H1 (cell line): ENCODE results near the gene SESN1.

Source experiments
- BRCA1 ChIP-seq: IDR thresholded peaks from 2 replicates; pipeline ENCODE4 v1.6.1; 2012; ENCODE audit warnings: low read depth, low read length, improper control_type of control experiment
- CHD2 ChIP-seq: IDR thresholded peaks from 2 replicates; pipeline ENCODE4 v1.6.1; 2012; ENCODE audit warnings: low read length, improper control_type of control experiment
- EZH2 ChIP-seq: fragments of 200-600 bp; sonication (generic); IDR thresholded peaks from 2 replicates; pipeline ENCODE4 v1.7.1; 2012; ENCODE audit warnings: low read depth, mild to moderate bottlenecking, moderate library complexity, low read length, inconsistent platforms; ENCODE audit not compliant: severe bottlenecking
- GTF2F1 ChIP-seq: IDR thresholded peaks from 2 replicates; pipeline ENCODE4 v1.6.1; 2012; ENCODE audit warnings: low read depth, low read length, improper control_type of control experiment, borderline replicate concordance
- RBBP5 ChIP-seq: IDR thresholded peaks from 2 replicates; pipeline ENCODE4 v1.7.1; 2012; ENCODE audit warnings: low read depth, mild to moderate bottlenecking, inconsistent platforms, low read length, moderate library complexity, borderline replicate concordance
- RFX5 ChIP-seq: IDR thresholded peaks from 2 replicates; pipeline ENCODE4 v1.6.1; 2011; ENCODE audit warnings: low read depth, low read length, improper control_type of control experiment, borderline replicate concordance
- RNF2 ChIP-seq: fragments of 200-900, 300-1000 bp; sonication (generic); IDR thresholded peaks from 2 replicates; pipeline ENCODE4 v1.7.1; 2016; ENCODE audit warnings: borderline replicate concordance, low read depth, mild to moderate bottlenecking, antibody characterized with exemption, low read length; ENCODE audit not compliant: poor library complexity, severe bottlenecking; ENCODE audit errors: missing control alignments
- TAF7 ChIP-seq: optimal IDR thresholded peaks from 2 replicates; pipeline ENCODE3; 2011; ENCODE audit warnings: low read depth, mild to moderate bottlenecking, inconsistent platforms, low read length, moderate library complexity, borderline replicate concordance
- TCF12 ChIP-seq: IDR thresholded peaks from 2 replicates; pipeline ENCODE4 v1.6.1; 2011; ENCODE audit warnings: low read depth, mild to moderate bottlenecking, low read length
- ZNF274 ChIP-seq: IDR thresholded peaks from 2 replicates; pipeline ENCODE4 v1.7.0; 2012; ENCODE audit warnings: low read length, borderline replicate concordance; ENCODE audit errors: extremely low read depth
- TF ChIP-seq, protein P1 (sequence below), 3 experiments: IDR thresholded peaks; 1 replicate in 2 of 3; 2 replicates in 1 of 3; pipeline versions ENCODE4 v1.5.1 to v1.6.1; 2011; ENCODE audit warnings: low read length in 3 of 3, mild to moderate bottlenecking in 3 of 3, inconsistent platforms in 2 of 3, low read depth in 1 of 3, moderate library complexity in 1 of 3; ENCODE audit not compliant: insufficient read depth in 1 of 3; ENCODE audit errors: control extremely low read depth in 1 of 3
- TF ChIP-seq, protein P2 (sequence below): IDR thresholded peaks from 2 replicates; pipeline ENCODE4 v1.6.1; 2011; ENCODE audit warnings: low read length, improper control_type of control experiment

DNA sequence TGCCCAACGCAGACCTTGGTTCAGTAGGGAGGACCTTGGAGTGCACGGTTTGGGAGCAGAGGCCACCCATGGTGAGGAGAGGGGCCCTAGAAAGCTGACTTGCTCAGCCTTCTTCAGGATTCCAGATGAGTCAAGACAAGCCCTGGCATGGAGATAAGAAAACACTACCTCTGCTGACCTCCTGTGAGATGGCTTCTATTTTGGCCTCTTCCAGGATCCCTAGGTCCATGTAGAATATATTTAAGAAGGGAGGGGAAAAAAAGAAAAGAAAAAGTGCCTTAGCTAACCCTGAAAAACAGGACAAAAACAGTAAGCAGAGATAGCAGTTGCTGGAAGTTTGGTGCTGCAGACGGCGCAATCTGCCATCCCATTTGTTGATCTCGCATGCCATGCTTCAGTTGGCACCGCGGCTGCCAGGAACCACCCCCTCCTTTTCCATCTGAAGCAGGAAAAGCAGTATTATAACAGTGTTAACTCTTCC, 146.4 kb downstream of the SESN1 start:
- TF ChIP-seq TAF7: no peak
- TF ChIP-seq CHD2: no peak
- no peak for TF ChIP-seq RNF2
- TF ChIP-seq EZH2: no peak
- no peak for TF ChIP-seq TCF12
- TF ChIP-seq, protein P1, sequence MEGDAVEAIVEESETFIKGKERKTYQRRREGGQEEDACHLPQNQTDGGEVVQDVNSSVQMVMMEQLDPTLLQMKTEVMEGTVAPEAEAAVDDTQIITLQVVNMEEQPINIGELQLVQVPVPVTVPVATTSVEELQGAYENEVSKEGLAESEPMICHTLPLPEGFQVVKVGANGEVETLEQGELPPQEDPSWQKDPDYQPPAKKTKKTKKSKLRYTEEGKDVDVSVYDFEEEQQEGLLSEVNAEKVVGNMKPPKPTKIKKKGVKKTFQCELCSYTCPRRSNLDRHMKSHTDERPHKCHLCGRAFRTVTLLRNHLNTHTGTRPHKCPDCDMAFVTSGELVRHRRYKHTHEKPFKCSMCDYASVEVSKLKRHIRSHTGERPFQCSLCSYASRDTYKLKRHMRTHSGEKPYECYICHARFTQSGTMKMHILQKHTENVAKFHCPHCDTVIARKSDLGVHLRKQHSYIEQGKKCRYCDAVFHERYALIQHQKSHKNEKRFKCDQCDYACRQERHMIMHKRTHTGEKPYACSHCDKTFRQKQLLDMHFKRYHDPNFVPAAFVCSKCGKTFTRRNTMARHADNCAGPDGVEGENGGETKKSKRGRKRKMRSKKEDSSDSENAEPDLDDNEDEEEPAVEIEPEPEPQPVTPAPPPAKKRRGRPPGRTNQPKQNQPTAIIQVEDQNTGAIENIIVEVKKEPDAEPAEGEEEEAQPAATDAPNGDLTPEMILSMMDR (IDR thresholded peaks at IDR 0.05; ENCODE audit: control extremely low read depth in 1 of 3, insufficient read depth in 1 of 3, low read depth in 1 of 3, low read length in 3 of 3): no peak
- TF ChIP-seq RFX5: no peak
- no peak for TF ChIP-seq GTF2F1
- no peak for TF ChIP-seq BRCA1
- no peak for TF ChIP-seq ZNF274
- no peak for TF ChIP-seq RBBP5
- TF ChIP-seq, protein P2, sequence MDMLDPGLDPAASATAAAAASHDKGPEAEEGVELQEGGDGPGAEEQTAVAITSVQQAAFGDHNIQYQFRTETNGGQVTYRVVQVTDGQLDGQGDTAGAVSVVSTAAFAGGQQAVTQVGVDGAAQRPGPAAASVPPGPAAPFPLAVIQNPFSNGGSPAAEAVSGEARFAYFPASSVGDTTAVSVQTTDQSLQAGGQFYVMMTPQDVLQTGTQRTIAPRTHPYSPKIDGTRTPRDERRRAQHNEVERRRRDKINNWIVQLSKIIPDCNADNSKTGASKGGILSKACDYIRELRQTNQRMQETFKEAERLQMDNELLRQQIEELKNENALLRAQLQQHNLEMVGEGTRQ: no peak
